Measurements from ENCODE around the gene C10orf90.
A peak's percentile ranks its signal among the peaks of the same experiment; 100 is the strongest.

The C10orf90 gene

GRCh38 chr10:126397156-126397555 is 273.3 kb downstream of the C10orf90 start:
- TF ChIP-seq OSR1 (CRISPR knock-in tag; IDR thresholded peaks at IDR 0.05) = 0 out of 2 replicates have a peak, but pooled peaks have one; percentile 17
- TF ChIP-seq ESRRG (CRISPR knock-in tag; IDR thresholded peaks at IDR 0.05) = no peak
- no peak for TF ChIP-seq ZFP3 (CRISPR knock-in tag; IDR thresholded peaks at IDR 0.05)
- TF ChIP-seq ZNF70 (CRISPR knock-in tag; IDR thresholded peaks at IDR 0.05) = no peak
- ATAC-seq = no peak

- ATAC-seq = no peak
- TF ChIP-seq ESRRG (CRISPR knock-in tag; IDR thresholded peaks at IDR 0.05) = no peak
- TF ChIP-seq ZFP3 (CRISPR knock-in tag; IDR thresholded peaks at IDR 0.05) = no peak
- TF ChIP-seq TOX (CRISPR knock-in tag; IDR thresholded peaks at IDR 0.05; ENCODE audit: borderline replicate concordance) = no peak
- no peak for TF ChIP-seq GLIS3 (CRISPR knock-in tag; IDR thresholded peaks at IDR 0.05)
- TF ChIP-seq BACH2 (CRISPR knock-in tag; IDR thresholded peaks at IDR 0.05; ENCODE audit: borderline replicate concordance) = no peak
- no peak for TF ChIP-seq ISL1 (CRISPR knock-in tag; IDR thresholded peaks at IDR 0.05)
Observed at GRCh38 chr10:126394948-126395347, 275.5 kb downstream of the C10orf90 start.

GRCh38 chr10:126393076-126393475 is 277.4 kb downstream of the C10orf90 start:
- no peak for TF ChIP-seq ZFP3 (CRISPR knock-in tag; IDR thresholded peaks at IDR 0.05)
- TF ChIP-seq SNAI2 (CRISPR knock-in tag; IDR thresholded peaks at IDR 0.05) = no peak
- TF ChIP-seq POU6F1 (CRISPR knock-in tag; IDR thresholded peaks at IDR 0.05; ENCODE audit: borderline replicate concordance, low read depth) = no peak
- no peak for TF ChIP-seq ZNF565 (CRISPR knock-in tag; conservative IDR thresholded peaks at IDR 0.05; ENCODE audit: low read depth)
- TF ChIP-seq PPARA (CRISPR knock-in tag; IDR thresholded peaks at IDR 0.05; ENCODE audit: borderline replicate concordance) = no peak
- TF ChIP-seq PATZ1 (CRISPR knock-in tag; IDR thresholded peaks at IDR 0.05; ENCODE audit: borderline replicate concordance) = no peak
- no peak for TF ChIP-seq GLIS3 (CRISPR knock-in tag; IDR thresholded peaks at IDR 0.05)
- TF ChIP-seq CSDC2 (CRISPR knock-in tag; IDR thresholded peaks at IDR 0.05) = no peak
- no peak for TF ChIP-seq ISL1 (CRISPR knock-in tag; IDR thresholded peaks at IDR 0.05)
- TF ChIP-seq BACH2 (CRISPR knock-in tag; IDR thresholded peaks at IDR 0.05; ENCODE audit: borderline replicate concordance) = no peak
- no peak for TF ChIP-seq TSHZ2 (CRISPR knock-in tag; IDR thresholded peaks at IDR 0.05)
- ATAC-seq = no peak

GRCh38 chr10:126392469-126392868 is 278.0 kb downstream of the C10orf90 start:
- no peak for ATAC-seq
- no peak for TF ChIP-seq POU6F1 (CRISPR knock-in tag; IDR thresholded peaks at IDR 0.05; ENCODE audit: borderline replicate concordance, low read depth)
- no peak for TF ChIP-seq SNAI2 (CRISPR knock-in tag; IDR thresholded peaks at IDR 0.05)
- no peak for TF ChIP-seq ZNF8 (CRISPR knock-in tag; IDR thresholded peaks at IDR 0.05)

- TF ChIP-seq PATZ1 (CRISPR knock-in tag; IDR thresholded peaks at IDR 0.05; ENCODE audit: borderline replicate concordance) (no peak), ZFP3 (CRISPR knock-in tag; IDR thresholded peaks at IDR 0.05) (no peak), ARNTL (CRISPR knock-in tag; IDR thresholded peaks at IDR 0.05; ENCODE audit: borderline replicate concordance, low read depth) (no peak), GLIS3 (CRISPR knock-in tag; IDR thresholded peaks at IDR 0.05) (no peak)
Observed at GRCh38 chr10:126392068-126392467, 278.4 kb downstream of the C10orf90 start.

More at GRCh38 chr10:126392068-126392467, 278.4 kb downstream of the C10orf90 start:
- ATAC-seq = no peak
